Raji (cell line): ENCODE data around the gene PLA2G3.

ENCODE experiments used
- POLR2A ChIP-seq: IDR thresholded peaks from 2 replicates; pipeline ENCODE4 v1.6.1; 2011; ENCODE audit warnings: low read depth, low read length, control low read depth; ENCODE audit not compliant: insufficient read depth

PLA2G3 gene

GRCh38 chr22:31139866-31140716 lies at the start of gene PLA2G3:
TSS of gene PLA2G3 (minus strand) at chr22:31140508. CDS start at chr22:31140354, 154 bp downstream.
- no peak for TF ChIP-seq POLR2A

- no peak for TF ChIP-seq POLR2A
These were observed 47.3 kb upstream of the PLA2G3 start for GRCh38 chr22:31187627-31188026.

GRCh38 chr22:31185056-31185455 lies 44.7 kb upstream of the PLA2G3 start:
- no peak for TF ChIP-seq POLR2A

GRCh38 chr22:31184015-31184414 lies 43.7 kb upstream of the PLA2G3 start:
- no peak for TF ChIP-seq POLR2A

GRCh38 chr22:31179345-31179744 lies 39.0 kb upstream of the PLA2G3 start:
- TF ChIP-seq POLR2A: no peak

GRCh38 chr22:31178859-31179258 lies 38.6 kb upstream of the PLA2G3 start:
- no peak for TF ChIP-seq POLR2A

- no peak for TF ChIP-seq POLR2A
These were observed 37.3 kb upstream of the PLA2G3 start for GRCh38 chr22:31177420-31178162.

- no peak for TF ChIP-seq POLR2A
These were observed 36.6 kb upstream of the PLA2G3 start for GRCh38 chr22:31176923-31177322.

- TF ChIP-seq POLR2A: no peak
These were observed 33.3 kb upstream of the PLA2G3 start for GRCh38 chr22:31173386-31174145.

GRCh38 chr22:31170971-31171370 lies 30.7 kb upstream of the PLA2G3 start:
- no peak for TF ChIP-seq POLR2A

GRCh38 chr22:31162015-31162765 lies 21.9 kb upstream of the PLA2G3 start:
- TF ChIP-seq POLR2A: no peak

- no peak for TF ChIP-seq POLR2A
These were observed 21.1 kb upstream of the PLA2G3 start for GRCh38 chr22:31161386-31161785.

GRCh38 chr22:31160328-31160978 lies 20.1 kb upstream of the PLA2G3 start:
- no peak for TF ChIP-seq POLR2A

GRCh38 chr22:31155422-31155821 lies 15.1 kb upstream of the PLA2G3 start:
- TF ChIP-seq POLR2A: no peak
